Activated CD4-positive, alpha-beta T cell treated with anti-CD3 and anti-CD28 coated beads, Interleukin-2, amount 50 U/mL, for 48 hours (primary cell): ENCODE results near the gene MRRF.

Experiments
- DNase-seq, 2 experiments: peaks; one replicate each; pipeline ENCODE4 v3.0.0-alpha.2; 2020

The MRRF gene, protein sequence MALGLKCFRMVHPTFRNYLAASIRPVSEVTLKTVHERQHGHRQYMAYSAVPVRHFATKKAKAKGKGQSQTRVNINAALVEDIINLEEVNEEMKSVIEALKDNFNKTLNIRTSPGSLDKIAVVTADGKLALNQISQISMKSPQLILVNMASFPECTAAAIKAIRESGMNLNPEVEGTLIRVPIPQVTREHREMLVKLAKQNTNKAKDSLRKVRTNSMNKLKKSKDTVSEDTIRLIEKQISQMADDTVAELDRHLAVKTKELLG

DNA sequence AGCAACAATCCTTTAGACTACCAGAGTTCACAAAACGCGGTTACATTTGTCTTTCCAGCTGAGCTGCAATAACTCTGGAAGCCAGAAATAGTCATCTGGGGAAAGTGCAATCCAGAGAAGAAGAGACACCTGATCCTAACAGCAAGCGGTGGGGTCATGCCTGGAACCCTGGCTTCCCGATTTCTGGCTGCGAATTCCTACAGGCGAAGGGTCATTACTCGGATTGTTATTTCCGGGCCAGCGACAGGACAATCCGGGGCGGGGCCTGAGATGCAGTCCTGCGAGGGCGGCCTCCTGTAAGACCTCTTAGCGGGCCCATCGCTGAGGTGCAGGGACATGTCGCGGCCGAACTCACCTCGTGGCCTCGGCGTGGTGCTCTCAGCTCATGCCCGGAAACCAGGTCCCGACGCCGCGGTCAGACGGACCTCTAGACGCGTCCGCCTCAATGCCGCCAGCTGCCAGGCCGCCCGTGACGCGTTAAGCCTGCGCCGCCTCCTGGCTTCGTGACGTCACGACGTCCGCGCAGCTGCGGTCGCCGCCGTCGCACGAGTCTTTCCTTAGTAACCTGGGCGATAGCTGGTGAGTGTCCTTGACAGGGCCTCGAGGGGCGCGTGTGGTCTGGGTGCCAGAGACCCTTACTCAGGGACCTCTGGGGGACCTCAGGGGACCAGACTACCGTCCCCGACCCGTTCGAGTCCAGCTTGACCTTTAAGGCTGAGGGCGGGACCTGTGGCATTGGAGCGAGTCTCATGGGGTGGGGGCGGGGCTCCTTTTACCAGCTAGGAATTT lies at the start of gene MRRF, which contains the start of gene RBM18:
Gene MRRF, plus strand, starts transcription at position 523 of the 789 bp plus-strand sequence. CDS start 6,010 bp downstream, outside the sequence.
Gene RBM18, minus strand, starts transcription at position 481 of the 789 bp plus-strand sequence. CDS start 3,348 bp downstream, outside the sequence.
- peak; percentile 89 to 91 for DNase-seq

DNA sequence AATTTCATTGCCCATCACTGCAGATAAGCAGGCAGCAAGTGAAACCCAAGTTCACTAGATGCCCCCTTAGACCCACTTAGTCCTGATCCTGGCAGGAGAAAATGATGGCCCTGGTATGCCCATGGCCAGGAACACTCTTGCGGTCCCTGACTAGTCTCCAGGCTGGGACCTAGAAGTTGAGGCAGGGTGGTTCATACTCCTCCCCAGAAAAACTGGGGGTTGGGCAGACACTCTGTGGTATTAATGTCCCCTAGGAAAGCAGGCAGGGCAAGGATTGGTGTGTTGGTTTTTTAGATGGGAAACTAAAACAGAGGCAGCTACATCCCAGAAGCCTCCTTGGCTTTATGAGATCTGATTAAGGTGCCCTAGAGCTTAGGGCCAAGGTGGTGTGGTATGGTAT lies 49.0 kb upstream of the MRRF start:
- no peak for DNase-seq

DNA sequence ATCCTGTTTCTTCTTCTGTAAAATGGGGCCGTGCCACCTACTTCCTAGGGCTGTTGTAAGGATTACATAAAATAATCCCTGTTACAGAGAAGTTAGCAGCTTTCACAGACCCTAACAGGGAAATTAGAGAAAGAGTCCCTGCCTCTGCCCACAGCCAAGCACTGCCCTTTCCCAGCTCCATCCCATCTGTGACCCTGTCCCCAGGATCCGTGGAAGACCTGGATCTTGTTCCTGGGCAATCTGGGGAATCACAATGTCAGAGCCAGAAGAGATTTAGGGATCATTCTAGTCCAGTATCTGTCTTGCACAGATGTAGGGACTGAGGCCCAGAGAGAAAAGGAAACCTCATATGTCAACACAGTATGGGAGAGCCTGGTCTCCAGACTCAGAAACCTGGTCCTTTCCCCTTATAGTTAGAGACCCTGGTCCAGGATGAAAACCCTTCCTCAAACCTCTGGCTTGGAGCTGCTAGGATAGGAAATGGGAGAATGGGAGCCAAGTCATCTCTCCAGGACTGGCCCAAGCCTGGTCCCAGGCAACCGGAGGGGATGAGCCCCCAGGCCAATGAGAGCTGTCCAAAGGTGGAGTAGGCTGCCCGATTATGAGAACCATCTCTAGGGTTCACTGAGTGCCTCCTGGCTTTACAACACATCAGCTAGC lies 48.4 kb upstream of the MRRF start:
- no peak for DNase-seq

DNA sequence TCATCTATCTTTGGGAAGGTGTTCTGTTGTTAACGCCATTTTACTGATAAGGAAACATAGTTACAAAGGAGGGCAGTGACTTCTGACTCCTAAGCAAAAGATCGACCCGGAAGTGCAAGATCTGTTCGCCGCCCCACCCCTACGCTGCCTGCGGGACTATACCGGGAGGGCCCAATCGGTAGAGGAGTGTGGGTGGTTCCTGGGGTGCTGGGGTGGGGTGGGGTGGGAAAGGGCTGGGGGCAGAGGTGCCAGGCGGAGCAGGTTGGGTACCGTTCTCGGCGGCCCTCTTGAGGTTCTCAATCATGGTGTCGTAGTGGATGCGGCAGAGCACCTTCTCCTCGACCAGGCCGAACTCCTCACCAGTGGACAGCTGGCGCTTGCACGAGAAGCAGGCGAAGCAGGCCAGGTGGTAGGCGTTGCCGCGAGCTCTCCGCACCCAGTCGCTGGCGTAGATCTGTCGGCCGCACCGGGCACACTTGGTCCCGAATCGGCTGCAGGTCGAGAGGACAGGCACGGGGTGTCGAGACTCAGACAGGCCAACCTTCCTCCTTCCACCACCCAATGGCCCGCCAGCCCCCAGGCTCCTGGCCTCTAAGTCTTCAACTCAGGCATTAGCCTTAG lies 47.8 kb upstream of the MRRF start:
- DNase-seq: no peak

DNA sequence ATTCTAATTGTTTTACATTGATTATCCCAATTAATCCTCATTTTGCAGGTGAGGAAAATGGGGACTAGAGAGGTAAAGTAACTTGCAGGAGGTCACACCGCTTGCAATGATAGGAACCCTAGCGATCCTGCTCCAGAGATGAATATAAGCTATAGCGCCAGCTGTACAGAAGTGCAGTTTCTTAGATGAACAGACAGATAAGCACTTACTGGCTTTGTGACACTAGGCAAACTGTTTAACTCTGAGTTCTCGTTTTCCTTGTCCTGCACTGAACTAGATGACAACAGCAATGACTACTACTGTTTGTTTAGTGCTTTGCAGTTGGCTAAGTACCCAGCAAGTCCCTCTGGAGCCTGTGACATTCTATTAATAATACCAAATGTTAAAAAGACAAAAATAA lies 47.0 kb upstream of the MRRF start:
- DNase-seq: no peak

DNA sequence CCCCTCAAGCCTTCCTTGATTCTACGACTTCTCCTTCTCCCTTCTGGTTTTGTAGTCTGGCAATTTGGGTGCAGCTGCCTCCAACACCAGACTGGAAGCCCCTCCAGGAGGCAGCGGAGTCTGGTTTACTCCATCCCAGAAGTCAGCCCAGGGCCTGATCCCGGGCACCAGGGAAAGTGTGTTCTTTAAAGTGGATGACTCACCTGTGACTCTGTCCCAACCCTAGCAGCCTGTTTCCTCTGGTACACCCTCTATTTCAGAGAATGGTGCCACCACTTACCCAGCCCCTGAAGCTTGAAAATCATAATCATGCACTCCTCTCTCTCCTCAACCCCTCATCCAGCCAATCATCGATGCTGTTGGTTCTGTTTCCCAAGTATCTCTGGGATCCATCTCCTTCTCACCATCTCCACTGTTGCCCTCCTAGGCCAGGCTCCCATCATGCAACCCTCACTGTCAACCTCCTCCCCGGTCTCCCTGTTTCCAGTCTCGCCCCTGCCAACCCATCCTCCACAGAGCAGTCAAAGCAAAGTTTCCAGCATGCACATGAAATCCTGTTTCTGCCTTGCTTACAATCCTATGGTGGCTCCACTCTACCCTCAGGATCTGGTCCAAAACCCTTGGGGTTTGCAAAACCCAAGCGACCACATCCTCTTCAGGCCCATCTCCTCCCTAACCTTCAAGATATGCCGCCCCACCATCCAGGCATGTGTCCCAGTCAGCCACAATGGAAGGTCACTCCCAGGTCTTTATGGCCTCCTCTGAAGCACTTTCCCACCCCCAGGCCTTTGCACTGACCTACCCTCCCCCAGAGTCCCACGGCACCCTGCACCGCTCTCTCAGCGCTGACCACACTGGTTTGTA lies 46.4 kb upstream of the MRRF start:
- DNase-seq: no peak

DNA sequence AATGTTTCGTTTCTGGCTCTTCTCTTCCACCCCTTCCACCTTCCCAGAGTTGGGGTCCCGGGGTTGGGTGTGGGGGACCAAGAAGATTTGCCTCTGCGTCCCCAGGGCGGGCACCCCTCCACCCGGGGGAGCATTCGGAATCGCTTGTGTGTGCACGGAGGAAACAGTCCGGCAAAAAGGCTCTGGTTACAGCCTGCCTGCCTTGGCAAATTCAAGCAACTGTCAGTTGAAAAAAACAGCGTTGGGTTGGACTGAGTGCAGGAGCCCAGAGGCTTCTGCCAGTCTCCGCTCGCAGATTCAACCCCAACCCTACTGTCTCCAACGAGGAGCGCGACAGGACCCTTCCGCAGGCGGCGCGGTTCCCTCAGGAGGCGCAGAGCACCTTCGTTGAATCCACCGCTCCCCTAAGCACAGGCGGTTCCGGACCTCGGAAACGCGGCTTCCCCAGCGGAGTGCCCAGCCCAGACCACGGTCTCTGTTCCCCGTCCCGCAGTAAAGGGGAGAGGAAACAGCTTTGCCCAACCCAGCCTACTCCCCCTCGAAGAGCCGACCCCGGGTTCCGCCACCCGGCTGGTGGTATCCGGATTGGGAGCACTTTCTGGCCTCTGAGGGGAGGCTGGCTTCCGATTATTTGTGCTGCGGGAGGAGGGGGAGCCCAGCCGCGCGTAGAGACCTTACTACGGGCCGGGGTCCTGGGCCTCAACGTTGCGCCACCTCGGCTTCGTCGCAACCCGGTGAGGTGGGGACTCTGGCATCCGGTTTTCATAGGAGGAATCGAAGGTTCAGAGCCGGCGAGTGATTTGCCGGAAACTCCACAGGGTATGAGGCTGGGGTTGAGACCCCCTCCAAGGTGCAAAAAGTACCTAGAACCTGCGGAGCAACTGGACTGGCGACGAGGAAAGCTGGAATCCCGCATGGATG lies 45.5 kb upstream of the MRRF start:
- DNase-seq: no peak

DNA sequence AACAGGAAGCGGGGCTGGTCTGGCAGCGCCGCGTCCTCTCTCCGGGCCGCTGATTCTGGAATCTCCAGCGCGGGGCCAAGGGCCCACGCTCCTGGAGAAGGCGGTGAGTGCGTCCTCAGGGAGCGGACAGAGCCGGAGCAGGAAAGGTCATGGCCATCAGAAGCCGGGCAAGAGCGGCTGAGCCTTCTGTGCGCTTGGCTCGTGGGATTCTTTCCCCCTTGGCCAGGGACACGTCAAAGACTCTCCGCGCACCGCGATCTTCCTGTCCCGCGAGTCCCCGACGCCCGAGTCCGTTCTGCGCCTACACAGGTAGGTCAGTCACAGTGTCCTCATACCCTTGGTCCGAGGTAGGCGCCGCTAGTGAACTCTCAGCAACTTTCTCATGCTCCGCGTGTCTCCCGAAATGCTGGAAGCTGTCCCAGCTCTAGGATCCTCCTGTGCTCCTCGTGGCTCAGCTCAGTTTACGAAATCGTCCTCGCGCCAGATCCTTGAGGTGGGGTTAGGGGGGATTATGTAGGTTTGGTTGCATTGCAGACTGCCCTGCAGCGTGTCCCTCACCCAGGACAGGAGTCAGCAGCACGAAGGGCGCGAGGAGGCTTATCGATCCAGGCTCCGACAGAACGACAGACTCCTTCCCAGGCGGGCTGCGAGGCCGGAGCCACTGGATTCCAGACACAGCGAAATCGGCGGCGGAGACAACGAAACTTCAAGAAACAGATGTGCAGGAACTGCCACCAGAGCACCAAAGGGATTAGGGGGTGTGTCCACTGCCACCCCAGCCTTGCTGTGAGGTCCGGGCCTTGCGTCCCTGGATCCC lies 44.6 kb upstream of the MRRF start:
- no peak for DNase-seq

DNA sequence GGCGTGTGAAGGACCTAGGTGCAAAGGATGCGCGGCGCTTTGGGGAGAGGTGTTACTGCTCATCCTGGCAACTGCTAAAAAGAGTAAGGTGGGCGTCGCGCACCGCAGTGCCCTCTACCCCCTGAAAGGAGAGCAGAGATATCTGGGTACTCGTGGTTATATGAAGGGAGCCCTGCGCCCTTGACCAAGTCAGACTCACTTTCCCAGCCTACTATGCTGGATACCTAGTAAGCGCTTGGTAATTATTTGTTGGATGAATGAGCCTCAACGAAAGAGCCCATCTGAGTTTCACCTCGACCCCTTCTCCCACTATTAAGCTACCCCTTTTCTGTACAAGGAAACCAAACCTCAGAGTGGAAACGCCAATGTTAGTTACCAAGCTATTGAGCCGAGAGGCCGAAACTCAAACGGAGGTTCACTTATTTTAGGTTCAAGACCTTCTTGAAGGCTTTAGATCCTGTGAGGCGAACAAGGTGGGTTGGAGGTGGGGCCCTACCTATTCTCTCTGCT lies 44.0 kb upstream of the MRRF start:
- no peak for DNase-seq

DNA sequence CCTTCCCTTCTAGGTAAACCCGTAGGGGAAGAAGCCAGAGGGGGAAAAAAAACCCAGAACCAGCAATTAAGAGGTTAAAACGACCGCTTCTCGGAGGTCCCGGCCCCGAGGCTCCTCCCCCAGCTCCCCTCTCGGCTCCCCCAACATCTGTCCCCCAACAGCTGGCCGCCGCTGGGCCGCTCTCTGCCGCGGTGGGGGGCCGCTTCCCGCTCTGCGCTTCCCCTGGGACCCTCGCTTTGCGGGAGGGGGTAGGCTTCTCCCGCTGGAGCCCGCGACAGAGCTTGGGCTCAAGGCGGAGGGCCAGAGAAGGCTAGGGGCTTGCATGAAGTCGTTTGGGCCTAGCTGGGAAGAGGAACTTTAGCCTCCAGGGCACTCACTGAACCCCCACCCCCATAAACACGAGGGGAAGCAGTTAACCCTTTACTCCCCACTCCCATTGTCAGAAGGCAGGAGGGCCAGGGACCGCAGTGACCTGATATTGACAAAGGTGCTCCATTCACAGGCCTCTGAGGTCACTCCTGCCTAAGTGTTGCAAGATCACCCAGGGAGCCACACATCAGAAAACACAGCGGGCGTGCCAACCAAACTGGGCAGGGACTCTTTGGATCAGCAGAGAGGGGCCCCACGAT lies 43.4 kb upstream of the MRRF start:
- no peak for DNase-seq

DNA sequence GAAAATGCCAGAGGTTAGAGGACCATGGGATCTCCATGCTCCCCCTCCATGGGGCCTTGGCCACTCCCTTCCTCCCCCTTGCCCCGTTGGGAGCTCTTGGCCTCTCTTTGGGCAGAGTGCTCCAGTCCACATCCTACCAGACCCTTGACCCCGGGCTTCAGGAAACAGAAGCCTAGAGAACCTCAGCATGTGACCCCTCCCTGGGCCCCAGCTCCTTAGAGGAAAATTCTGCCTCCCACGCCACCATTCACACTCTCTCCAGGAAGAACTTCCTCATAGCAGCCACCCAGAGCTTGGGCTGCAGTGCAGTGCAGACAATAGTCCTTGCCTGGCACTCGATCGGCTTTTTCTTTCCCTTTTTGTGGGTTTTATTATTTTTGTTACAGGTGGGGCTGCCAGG lies 41.9 kb upstream of the MRRF start:
- no peak for DNase-seq

DNA sequence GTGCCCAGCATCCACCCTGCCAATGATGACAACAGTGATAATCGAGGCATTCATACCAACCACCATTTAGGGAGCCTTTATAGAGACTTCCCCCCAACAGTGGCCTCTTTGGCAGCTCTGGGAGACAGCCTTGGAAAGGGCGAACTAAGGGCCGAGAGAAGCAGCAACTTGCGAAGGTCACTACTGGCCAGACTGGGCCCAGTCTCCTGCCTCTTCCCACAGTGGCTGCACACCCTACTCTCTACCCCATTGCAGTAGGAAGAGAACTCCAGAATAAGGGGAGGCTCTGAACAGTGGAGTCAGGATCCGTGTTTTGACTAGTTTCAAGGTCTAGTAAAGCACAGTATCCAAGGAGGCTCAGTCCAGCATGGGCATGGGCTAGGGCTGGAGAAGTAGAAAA lies 41.2 kb upstream of the MRRF start:
- DNase-seq: no peak

DNA sequence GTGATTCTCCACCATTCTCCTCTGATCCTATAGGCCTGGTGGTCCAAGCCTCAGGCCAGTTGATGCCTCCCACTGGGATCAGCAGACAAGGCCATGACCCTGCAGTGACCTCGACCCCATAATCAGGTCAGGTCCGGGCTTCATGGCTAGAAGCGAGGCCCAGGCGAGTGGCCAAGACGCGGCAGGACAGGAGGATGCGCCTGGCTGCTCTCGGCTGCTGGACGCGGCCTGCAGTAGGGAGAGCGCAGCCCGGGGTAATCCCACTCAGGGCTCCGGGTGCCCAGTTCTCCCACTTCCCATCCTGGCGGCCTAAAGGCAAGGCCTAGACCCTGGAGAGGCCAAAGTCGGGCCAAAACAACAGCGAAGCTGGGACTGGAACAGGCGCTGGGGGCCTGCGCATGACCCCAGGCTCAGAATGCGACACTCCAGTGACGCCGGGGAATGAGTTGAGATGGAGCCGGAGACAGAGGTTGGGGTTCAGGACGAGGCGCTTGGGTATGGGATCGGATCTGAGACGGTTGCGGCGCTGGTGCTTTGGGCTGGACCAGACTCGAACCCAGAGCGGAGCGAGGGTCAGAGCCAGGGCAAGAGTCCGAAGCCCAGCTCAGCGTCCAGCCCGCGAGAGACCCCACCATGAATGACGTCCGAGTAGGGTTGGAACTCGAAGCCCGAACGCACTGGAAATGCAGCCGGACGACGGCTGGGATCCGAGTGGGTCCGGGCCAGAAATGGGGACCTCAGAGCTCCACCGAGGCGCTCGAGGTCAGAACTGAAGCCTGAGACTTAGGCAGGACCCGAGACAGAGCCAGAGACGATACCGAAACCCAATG lies 39.2 kb upstream of the MRRF start:
- DNase-seq: no peak

DNA sequence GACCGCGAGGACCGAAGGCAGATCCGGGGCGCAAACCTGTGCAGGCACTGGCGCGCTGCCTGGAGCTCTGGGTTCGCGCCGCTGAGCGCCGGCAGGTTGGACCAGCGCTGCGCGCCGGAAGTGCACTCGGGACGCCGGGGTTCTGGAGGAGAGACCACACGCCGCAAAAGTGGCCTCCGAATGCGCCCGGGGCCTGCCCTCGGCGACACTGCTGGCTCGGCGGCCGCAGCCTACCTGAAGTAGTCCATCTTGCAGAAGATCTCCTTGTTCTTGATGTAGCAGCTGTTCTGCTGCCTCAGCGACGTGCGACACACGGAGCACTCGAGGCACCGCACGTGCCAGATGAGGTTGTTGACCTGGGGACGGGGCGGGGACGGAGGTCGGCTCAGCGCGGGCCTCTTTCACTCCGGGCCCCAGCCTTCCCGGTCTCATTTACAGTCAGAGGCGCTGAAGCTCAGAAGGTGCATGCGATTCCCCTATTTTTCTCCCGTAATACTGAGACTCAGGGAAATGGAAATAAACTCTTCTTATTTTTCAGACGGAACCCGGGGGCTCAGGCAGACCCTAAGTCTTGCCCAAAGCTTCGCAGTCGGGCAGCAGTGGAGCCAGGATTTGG lies 38.4 kb upstream of the MRRF start:
- no peak for DNase-seq

DNA sequence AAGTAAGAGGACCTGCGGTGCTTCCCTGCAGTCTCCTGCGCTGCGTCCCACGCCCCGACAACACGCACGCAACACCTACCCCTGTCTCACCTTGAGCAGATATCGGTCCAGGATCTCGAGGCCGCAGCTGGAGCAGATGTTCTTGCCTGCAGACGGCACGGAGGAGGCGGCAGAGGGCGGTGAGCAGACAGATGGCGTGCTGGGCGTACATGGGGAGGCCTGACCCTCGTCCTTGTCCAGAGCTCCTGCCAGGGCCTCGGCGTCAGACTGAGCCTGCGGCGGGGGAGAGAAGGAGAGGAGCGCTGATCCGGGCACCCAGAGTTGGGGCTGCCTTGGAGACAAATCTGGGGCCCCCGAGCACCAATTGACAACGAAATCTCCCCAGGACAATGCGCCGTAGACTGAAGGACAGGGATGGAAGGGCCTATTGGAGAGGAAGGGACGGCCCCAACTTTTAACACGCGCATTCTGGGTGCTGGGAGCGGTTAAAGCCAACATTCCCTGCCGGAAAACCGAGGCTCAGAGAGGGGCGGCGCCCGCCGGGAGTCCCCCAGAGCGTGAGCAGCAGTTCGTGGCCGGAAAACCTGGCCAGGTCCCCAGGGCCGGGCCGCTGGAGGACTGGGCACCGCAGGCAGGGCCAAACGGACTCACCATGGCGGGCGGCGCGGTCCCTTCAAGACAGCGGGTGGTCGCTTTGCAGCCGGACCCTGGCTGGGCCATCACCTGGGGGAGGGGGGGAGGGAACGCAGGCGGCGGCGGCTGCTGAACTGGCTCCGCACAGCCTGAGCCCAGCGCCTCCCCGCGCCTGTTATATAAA lies 37.7 kb upstream of the MRRF start:
- no peak for DNase-seq

DNA sequence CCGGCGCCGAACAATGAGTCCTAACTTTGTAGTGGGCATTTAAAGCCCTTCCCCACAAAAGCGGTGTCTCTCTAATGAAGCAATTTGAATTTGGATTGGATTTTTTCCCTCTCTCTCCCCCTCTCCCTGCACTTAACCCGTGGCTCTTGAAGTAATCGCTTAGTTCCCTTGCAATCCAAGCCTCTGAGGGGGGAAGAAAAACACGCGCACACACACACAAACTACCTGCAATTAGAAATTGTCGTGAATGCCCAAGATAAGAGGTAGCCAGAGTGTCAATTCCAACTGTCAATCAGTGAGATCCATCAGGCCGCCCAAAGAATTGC lies 37.1 kb upstream of the MRRF start:
- DNase-seq: no peak

DNA sequence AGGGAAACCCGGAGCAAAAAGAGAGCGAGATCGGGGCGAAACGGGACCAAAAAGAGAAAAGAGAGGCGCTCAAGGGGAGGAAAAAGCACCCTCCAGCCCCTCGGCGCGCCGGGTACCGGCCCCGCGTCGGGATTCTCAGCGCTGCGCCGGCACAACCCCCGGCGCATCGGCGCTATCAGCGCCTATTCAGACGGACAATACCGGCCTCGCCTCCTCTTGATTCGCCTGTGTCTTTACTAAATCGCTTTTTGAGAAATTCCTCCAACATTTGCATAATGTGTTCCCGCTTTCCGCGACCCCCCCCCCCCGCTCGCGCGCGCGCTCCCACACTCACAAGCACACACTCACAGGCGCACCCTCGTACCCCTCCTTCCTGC lies 36.5 kb upstream of the MRRF start:
- DNase-seq: no peak
